NCI-H748 treated with DMSO at 0.1 percent for 48 hours (cell line): ENCODE measurements around the gene GNLY.
"Not testable (repeated sequence)": the region's sequence is repeated elsewhere in the genome, so short reads cannot be mapped to it uniquely, and the experiment has no call there.

Experiments
- DNase-seq: peaks from one replicate; lab custom pipeline; 2025; lab: John Stamatoyannopoulos, UW

Gene GNLY

GRCh38 chr2:85710687-85711577 is 16.8 kb downstream of the GNLY start:
- DNase-seq: no peak

- no peak for DNase-seq
These were observed 17.5 kb downstream of the GNLY start for GRCh38 chr2:85711578-85712060.

GRCh38 chr2:85712336-85712735 is 18.2 kb downstream of the GNLY start:
- DNase-seq: no peak

GRCh38 chr2:85712849-85713612 is 18.9 kb downstream of the GNLY start:
- DNase-seq: no peak

GRCh38 chr2:85713836-85714235 is 19.7 kb downstream of the GNLY start:
- no peak for DNase-seq

- not testable (repeated sequence) for DNase-seq
These were observed 20.3 kb downstream of the GNLY start for GRCh38 chr2:85714421-85714820.

GRCh38 chr2:85714841-85715240 is 20.7 kb downstream of the GNLY start:
- DNase-seq: no peak

GRCh38 chr2:85716346-85716914 is 22.3 kb downstream of the GNLY start:
- DNase-seq: no peak

GRCh38 chr2:85717308-85718008 is 23.3 kb downstream of the GNLY start:
- no peak for DNase-seq

- DNase-seq: no peak
These were observed 23.8 kb downstream of the GNLY start for GRCh38 chr2:85718009-85718391.

- DNase-seq: no peak
These were observed 24.8 kb downstream of the GNLY start for GRCh38 chr2:85718885-85719492.

GRCh38 chr2:85719609-85720240 is 25.6 kb downstream of the GNLY start:
- DNase-seq: no peak

GRCh38 chr2:85720533-85720932 is 26.4 kb downstream of the GNLY start:
- no peak for DNase-seq

- DNase-seq: no peak
These were observed 27.5 kb downstream of the GNLY start for GRCh38 chr2:85721641-85722040.

- DNase-seq: no peak
These were observed 28.4 kb downstream of the GNLY start for GRCh38 chr2:85722519-85722918.

GRCh38 chr2:85723707-85724360 is 29.7 kb downstream of the GNLY start:
- DNase-seq: no peak

- no peak for DNase-seq
These were observed 30.6 kb downstream of the GNLY start for GRCh38 chr2:85724731-85725181.

GRCh38 chr2:85725451-85725850 is 31.3 kb downstream of the GNLY start:
- no peak for DNase-seq

- DNase-seq: no peak
These were observed 33.6 kb downstream of the GNLY start for GRCh38 chr2:85727798-85728197.

GRCh38 chr2:85728342-85728741 is 34.2 kb downstream of the GNLY start:
- no peak for DNase-seq
